ENCODE measurements around the gene PELI2.

- TF ChIP-seq CTCF (IDR thresholded peaks at IDR 0.05): no peak
- TF ChIP-seq POLR2A (IDR thresholded peaks at IDR 0.05): no peak
Observed at GRCh38 chr14:56295743-56296142, 177.5 kb downstream of the PELI2 start.

Measured in lower leg skin (tissue), 3 donors.